GM12892 (cell line): ENCODE results near the gene GALNTL6.

Source experiments
- POLR2A ChIP-seq: IDR thresholded peaks from 2 replicates; pipeline ENCODE4 v1.6.1; 2011; ENCODE audit warnings: low read depth, low read length, control low read depth
- POLR2AphosphoS5 ChIP-seq: IDR thresholded peaks from 2 replicates; pipeline ENCODE4 v1.6.1; 2011; ENCODE audit warnings: low read depth, low read length, control low read depth
- TAF1 ChIP-seq: IDR thresholded peaks from 2 replicates; pipeline ENCODE4 v1.6.1; 2011; ENCODE audit warnings: low read depth, mild to moderate bottlenecking, control low read depth, low read length, borderline replicate concordance

DNA sequence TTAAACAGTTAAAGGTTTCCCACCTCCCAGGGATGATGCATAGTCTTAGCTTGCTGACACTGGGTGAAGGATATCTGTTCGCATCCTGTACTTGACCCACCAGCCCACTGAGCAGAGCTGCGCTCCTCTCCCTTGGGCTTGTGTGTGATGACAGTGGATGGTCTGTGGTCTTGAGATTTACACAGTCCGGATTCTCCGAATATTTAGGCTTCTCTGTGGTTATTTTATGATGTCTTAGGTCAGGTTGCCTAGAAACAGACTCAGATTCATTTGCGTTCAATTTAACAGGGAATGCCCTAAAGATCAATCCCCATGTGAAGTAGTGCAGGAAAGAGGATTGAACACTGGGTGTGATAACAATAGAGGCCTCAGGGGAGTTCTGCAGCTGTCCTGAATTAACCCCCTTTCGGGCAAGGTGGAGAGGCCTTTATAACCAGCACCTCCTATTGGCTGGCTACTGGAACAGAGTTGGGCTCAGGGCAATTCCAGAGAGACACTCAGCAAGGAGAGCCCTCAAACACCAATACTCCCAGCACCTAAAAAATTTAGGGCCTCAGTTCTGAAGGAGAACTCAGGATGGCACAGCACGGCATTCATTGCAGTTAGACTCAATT is 702.2 kb downstream of the GALNTL6 start:
- TF ChIP-seq TAF1 (no peak), POLR2AphosphoS5 (no peak), POLR2A (no peak)
